LoVo (cell line): ENCODE results near the gene CASS4.

Experiments
- DNase-seq: peaks from one replicate; pipeline ENCODE4 v3.0.0-alpha.2; 2016; ENCODE audit warnings: low spot score

The CASS4 gene

DNA sequence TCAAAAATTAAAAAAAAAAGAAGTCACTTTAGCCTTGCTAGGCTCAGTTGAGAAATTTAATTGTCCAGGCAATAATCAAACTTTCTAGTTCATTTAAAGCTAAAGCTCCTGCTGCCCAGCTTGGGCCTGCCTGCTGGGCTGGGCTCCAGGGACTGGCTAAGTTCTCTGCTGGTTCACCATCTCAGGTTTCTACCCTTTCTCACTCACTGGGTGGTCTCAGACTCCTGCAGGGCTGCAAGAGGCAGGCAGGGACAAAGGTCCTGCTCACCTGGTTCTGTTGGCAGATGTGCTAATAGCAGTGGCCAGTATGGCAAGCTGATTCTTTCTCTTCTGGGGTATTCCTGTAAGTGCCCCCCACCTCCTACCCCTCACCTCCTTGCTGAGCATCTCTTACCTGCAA lies 35.2 kb downstream of the CASS4 start:
- no peak for DNase-seq

DNA sequence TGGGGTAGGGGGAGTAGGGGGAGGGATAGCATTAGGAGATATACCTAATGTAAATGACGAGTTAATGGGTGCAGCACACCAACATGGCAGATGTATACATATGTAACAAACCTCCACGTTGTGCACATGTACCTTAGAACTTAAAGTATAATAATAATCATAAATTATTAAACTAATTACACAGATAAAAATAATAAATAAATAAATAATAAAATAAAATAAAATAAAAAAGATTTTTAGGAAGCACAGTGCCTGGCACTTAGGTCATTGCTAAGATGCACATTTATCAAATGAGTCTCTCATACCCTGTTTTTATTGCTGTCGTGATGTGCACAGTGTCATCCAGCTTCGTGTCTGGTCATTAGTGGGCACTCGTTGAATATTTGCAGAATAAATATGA lies 37.4 kb downstream of the CASS4 start:
- no peak for DNase-seq

DNA sequence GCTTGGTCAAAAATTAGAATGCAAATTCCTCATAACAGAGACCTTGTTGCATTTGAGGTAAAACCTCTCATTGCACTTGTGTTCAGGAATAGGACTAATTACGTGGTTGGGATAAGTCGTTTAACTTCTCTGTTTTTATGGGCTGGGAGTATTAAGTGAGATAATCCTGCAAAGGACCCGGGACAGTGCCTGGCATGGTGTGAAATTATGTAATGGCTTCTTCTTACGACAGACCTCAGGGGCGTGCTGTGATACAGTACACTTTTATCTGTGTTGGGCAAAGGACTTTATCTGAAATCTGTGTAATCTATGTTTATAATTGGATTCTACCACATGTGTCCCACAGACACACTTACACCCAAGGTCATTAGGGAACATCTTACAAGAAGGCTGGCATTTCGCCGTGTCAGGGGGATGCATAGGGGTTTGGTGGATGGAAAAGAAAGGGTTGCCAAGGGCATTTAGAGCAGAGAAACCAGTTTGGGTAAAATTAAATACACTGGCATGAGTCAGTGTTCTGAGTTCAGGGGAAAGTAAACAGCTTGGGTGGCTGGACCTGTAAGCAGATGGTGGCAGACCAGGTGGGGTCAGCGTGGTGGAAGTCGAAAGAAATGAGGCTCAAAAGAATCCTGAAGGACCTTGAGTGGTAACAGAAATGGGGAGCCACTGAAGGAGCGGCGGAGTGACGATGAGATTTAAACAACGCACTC lies 39.2 kb downstream of the CASS4 start:
- DNase-seq: no peak

DNA sequence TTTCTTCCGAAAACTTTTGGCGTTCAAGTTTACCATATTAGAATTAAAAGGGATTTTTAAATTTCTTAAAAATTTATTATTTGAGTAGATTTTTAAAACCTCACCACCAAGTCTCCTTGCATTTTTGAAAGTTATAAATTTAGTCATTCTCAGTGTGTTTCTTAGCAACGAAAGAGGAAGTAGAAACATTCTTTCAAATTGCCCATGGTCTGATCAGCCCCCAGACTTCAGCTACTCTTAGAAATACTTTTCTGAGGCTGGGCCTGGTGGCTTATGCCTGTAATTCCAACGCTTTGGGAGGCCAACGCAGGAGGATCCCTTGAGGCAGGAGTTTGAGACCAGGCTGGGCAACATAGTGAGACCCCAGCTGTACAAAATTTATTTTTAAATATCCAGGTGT lies 41.3 kb downstream of the CASS4 start:
- DNase-seq: no peak

DNA sequence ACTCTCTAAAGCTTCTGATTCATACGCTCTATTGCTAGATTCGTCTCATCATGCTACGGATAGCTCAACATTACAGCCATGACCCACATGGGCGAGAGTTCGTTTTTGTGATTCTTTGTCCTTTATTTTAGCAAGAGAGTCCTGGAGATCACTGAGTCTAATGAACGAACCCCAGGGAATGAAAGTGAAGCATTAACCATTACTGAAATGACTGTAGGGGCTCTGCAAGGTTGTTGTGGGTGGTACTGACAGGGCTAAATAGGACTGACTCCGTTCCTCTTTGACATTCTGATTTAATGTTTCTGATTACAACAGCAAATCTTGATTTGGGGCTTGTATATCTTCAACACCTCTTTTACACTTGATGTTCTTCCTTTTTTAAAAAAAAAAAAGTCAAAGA lies 42.7 kb downstream of the CASS4 start:
- DNase-seq: no peak

DNA sequence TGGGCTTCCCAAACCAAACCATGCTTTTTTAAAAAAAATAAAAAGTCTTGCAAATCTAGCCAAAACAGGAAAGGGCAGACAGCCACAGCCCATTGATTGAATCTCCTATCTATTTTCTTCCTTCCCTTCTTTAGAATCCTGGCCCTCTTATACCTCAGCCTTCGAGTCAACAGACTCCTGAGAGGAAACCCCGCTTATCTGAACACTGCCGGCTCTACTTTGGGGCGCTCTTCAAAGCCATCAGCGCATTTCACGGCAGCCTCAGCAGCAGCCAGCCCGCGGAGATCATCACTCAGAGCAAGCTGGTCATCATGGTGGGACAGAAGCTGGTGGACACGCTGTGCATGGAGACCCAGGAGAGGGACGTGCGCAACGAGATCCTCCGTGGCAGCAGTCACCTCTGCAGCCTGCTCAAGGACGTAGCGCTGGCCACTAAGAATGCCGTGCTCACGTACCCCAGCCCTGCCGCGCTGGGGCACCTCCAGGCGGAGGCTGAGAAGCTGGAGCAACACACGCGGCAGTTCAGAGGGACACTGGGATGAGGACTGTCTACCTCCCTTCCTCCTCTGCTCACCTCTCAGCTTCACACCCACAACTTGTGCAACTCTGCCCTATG lies 46.3 kb downstream of the CASS4 start:
- DNase-seq: no peak

DNA sequence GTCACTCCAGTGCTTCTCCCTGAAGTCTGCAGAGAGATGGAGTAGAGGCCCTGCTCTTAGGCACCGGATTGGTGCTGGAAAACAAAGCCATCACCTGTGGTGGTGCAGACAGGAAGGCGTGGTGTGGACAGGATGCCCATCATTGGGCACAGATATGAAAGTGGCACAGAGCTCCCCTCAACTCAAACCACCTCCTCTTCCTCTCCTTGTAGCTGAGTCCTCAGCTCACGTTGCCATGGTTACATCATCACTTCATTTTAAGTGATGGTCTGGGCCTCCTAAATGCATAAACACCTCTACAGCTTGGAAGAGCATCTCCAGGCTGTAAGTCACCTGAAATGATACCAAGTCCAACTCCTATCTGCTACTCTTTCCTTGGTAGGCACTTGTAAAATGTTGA lies 48.4 kb downstream of the CASS4 start:
- no peak for DNase-seq

DNA sequence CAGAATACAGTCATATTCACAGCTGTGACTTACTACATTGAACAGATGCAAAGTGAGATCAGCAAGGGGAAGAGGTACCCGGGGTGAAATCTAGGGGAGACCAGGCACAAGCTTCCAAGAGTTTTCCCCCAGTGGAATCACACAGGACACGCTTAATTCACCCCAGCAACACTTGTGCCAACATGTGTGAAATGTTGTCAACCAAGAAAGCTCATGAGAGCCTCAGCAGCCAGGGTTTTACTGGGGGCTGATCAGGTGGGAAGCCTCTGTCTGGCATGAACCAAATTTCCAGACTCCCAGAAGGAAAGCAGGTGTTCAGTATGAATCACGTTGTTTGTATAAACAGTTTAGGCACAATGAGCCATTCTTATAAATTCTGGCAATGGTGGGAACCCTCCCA lies 49.5 kb downstream of the CASS4 start:
- no peak for DNase-seq

DNA sequence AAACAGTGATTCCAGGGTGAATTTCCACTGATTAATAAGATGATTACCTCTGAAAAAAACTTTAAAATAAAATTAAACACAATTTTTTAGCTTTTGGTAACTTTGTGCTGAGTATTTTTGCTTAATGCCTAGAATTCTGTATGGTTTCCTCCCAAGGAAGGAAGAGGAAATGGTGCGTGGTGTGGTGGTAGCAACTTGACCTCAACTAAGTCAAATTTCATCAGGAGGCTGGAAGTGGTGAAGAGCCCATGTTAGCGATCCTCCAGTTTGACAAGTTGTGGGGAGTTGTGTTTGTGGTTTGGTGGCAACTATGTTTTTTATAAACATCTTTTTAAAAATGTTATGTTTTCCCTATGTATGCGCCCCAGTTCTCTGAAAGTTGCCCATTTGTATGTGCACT lies 51.4 kb downstream of the CASS4 start:
- no peak for DNase-seq

DNA sequence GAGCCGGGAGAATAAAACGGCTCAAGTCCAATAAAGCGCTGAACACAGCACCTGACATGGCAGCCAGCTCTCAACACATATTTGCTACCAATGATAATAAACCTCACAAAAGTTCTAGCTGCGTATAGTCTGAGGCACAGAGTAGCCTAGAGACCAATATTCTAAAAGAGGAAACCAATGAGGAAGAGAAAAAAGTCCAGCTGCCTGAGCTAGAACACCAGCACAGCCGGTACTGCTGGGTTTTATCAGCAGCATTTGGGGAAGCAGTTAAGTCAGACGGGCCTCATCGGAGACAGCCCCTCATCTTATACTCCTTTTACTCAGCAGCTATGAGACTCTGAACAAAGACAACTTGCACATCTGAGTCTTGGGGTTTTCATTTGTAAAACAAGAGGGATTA lies 53.9 kb downstream of the CASS4 start:
- no peak for DNase-seq

DNA sequence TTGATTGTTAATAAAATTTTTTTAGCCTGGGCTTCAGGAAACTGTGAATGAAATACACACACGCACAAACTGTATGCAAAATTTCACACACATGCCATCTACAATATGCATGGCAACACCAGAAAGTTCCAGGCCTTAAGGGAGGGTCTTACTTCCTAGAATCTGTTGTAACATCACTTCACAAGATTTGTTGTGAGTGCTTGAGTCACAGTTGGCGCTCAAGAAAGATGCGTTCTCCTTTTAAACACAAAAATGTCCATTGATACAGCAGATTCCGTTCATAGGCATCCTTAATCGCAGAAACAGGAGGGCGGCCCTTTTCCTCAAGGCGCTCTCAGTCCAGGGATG lies 55.9 kb downstream of the CASS4 start:
- DNase-seq: no peak

DNA sequence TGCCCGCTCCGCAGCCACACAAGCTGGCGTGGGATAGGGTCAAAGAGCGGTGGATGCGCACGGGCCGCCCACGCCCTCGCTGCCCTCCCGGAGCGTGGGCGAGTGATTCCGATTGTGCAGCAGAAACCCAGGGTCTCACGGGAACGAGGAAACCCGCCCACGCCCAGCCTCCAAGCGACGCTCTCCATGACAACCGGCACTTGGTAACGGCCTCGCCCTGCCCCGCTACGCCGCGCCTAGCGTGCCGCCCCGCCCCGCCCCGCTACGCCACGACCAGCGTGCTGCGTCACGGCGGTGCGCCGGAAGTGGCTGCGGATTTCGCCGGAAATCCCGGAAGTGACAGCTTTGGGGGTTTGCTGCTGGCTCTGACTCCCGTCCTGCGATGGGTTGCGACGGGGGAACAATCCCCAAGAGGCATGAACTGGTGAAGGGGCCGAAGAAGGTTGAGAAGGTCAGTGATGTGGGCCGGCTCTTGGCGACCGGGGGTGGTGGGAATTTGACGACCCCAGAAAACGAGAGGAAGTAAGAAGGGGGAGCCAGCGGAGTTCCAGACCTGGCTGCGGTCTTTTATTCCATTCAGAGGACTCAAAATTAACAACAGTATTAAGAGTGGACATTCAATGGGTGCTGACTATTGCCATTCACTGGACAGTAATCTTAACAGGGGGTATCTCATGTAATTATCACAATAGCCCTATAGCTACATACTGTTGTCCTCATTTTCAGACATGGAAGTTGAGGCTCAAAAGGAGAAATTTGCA lies 56.4 kb downstream of the CASS4 start, which contains the start of gene RTF2:
Gene RTF2 (plus strand): TSS at position 312 of the 761 bp plus-strand sequence. CDS start 71 bp downstream, at position 383.
- peak; percentile 92 for DNase-seq

DNA sequence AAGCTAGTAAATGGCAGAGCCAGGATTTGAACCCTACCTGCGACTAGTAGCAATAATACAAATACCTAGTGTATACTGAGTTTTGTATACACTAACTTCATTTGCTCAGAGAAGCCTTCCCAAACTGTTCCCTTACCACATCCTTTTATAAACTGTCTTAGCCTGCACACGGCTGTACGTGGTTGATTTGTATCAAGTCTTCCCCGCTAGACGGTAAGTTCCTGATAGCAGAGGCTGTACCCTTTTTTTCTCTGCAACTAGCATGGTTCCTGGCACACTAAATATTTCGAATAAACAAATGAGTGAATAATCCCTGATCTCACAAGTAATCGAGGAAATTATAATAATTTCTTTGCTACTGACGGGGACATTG lies 57.0 kb downstream of the CASS4 start:
- DNase-seq: no peak

DNA sequence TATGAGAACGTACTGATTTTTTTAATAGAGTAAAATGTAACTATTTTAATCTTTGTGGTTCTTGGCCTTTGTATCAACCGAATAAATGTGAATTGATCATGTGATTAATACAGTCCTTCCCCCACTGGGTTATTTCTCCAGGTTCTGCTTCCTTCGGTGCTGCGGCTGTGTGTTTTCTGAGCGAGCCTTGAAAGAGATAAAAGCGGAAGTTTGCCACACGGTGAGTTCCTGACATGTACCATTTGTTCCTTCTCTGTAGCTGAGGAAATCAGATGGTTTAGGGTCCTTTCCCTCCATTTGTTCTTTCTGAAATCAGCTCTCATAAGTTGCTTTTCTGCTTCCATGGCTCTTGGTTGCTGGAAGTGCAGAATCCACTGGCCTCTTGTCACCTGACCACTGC lies 71.9 kb downstream of the CASS4 start:
- DNase-seq: no peak

DNA sequence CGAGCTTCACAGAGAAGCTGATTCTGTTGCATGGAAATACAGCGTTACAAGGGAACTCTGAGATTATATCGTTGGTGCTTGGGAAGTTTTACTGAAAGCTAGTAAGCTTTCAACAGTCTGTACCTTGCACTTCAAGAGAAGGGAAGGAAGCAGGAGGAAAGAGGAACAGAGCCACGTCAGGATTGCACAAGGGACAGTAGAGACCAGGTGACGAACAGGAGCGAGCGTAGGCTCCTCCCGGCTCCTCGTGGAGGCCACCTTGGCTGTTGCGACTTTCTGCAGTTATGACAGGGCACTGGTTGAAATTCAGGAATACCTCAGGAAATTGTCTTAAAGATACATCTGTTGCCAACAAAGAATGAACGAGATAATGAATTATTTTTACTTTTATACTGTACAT lies 75.2 kb downstream of the CASS4 start:
- no peak for DNase-seq

DNA sequence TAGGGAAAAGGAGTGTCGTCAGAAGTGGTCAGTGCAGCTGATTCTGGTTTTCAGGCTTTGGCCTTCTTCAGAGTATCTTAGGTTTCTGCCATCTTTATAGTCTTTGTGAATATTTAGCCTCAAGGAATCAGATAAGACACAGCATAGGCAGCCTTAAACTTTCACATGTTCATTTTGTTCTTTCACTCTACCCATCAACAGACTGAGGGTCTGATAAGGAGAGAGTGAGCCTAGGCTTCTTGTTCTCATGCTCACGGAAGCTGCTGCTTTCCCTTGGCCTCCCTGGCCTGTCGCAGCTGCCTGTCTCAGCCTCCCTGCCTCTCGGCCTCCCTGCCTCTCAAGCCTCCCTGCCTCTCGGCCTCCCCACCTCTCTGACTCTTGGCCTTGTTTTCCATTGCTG lies 76.5 kb downstream of the CASS4 start:
- no peak for DNase-seq

DNA sequence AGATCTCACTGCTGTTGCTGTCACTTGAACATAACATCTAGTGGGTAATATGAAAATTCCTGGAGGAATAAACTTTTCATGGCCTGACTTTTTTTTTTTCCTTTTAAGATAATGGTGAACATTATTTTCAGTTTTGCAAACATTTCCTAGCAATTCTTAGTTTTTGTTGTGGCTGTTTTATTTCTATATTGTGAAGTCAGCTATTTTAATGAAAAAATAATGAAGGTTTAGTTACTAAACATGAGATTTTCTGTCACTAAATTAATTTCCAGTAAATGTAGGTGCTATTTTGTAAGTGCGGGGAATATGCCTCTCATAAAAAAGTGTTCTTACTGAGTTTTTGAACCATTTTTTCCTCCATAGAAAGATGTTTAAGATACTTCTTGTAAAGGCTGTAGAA lies 89.1 kb downstream of the CASS4 start:
- DNase-seq: no peak

DNA sequence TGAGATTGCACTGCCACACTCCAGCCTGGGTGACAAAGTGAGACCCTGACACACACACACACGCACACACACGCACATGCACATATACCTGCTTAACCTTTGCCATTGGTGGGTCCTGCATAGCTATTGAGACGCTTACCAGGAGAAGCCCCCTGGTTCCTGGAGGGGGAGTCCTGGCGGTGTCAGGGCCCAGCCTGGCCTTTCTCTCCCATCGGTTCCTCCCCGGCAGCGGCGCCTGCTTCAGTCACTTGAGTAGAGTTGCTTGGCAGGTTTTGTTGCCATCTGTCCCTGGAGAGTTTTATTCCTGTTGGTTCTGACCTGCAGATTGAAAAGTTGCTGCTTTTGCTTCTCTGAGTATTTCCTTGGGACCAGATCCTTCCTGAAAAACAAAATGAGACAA lies 91.9 kb downstream of the CASS4 start:
- DNase-seq: no peak

DNA sequence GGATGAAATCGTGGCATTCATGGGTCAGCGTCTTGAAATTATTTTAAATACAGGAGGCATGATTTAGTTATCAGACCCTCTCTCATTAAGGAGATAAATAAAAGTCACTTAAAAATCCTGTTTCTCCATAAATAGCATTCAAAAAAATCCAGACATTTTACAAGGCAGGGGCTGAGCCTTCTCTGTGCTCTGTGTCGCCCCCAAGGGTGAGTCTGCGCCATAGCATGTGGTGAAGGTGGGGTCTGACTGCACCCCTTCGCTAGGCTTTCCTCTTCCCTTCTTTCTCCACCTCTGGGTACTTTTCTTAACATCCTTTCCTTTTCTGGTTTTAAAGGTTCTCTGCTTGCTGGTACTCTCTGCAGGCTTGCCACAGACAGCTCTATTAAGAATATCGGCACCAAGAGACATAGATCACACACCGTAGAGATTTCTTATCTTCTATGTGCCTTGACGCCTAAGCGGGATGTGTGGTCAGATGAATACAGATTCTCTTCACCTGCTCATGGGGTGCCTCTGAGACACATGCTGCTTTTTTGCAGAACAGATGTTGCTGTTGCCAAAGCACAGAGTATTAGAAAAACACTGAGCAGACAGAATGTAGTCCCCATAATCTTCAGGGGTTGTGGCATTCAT lies 92.4 kb downstream of the CASS4 start:
- no peak for DNase-seq

DNA sequence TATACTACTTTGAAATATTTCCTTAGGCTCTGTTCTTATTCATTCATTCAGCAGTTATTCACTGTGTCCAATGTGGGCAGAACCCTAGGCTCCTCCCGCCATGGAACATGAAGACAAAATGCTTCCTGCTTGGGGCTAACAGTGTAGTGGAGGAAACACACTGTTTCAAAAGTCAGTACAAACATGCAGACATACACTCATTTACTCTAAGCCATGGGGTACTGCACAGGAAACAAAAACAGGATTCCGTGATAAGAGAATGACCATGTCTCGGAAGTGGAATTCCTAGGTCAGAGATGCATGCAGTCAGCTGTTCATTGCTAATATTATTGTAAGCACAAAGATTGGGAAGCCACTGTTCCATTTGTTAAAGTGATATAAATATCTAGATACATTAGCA lies 94.0 kb downstream of the CASS4 start:
- no peak for DNase-seq
